LoVo (cell line): ENCODE results near the gene FGR.
"Not testable (repeated sequence)": the region's sequence is repeated elsewhere in the genome, so short reads cannot be mapped to it uniquely, and the experiment has no call there.

Experiments
- DNase-seq: peaks from one replicate; pipeline ENCODE4 v3.0.0-alpha.2; 2016; ENCODE audit warnings: low spot score

The FGR gene

DNA sequence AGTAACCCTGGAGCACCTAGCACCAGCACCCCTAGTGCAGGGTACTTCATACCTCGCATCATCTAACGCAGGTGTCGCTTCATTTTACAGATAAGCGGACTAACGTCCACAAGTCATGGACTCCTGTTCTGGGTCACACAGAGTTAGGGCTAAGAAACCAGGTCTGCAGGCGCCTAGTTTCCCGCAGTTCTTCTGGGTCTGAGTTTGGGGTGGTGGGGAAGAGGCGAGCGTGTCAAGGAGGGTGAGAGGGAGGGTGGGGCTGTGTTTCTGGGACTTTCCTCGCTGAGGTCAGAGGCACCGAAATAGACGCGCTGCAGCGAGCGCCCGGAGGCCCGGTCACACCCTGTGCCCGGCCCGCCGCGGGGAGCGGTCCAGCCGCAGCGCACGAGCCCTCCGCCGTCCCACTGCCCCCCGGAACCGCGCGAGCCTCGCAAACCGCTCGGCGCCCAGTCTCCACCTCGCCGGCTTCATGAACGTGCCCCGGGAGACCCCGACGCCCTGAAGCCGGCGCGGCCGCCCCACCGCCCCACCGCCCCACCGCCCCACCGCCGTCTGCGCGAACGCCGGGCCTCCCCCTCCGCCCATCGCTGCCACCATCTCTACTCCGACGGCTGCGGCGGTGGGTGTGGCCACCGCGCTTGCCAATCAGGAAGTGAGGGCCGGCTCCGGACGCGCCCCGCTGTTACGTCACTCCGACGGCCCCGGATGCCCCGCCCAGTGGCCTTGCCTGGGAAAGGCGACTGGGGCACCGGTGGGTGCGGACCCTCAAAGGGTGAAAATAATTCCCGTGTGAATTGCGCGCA is 24.7 kb upstream of the FGR start:
- peak; percentile 91 for DNase-seq

DNA sequence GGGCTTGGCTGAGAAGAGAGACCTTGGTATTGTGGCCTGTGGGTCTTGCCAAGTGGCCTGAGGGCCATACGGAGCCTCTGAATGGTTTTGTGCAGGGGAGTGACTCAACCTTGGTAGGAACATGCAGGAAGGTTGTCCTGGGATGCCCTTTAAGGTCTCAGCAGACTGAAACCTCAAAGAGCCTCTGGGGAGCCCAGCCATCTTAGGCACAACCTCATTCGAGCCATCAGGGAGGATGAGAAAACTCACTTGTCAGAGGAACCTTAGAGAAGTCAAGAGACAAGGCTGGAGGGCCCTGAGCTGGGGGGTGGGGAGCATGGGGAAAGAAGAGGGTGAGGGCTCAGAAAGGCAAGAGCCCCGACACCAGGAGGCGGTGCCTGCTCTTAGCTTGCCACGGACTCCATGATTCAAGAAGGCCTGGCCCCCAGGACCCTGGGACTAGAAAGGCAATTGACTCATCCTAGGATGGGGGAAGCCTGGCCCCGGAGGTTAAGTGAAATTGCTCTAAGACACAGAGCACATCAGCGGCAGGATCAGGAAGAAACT is 24.0 kb upstream of the FGR start:
- DNase-seq: no peak

- DNase-seq: no peak
These were observed 21.3 kb upstream of the FGR start for GRCh38 chr1:27656157-27656893.

- DNase-seq: no peak
These were observed 20.4 kb upstream of the FGR start for GRCh38 chr1:27655151-27655937.

GRCh38 chr1:27652111-27652864 is 17.3 kb upstream of the FGR start:
- DNase-seq: no peak

DNA sequence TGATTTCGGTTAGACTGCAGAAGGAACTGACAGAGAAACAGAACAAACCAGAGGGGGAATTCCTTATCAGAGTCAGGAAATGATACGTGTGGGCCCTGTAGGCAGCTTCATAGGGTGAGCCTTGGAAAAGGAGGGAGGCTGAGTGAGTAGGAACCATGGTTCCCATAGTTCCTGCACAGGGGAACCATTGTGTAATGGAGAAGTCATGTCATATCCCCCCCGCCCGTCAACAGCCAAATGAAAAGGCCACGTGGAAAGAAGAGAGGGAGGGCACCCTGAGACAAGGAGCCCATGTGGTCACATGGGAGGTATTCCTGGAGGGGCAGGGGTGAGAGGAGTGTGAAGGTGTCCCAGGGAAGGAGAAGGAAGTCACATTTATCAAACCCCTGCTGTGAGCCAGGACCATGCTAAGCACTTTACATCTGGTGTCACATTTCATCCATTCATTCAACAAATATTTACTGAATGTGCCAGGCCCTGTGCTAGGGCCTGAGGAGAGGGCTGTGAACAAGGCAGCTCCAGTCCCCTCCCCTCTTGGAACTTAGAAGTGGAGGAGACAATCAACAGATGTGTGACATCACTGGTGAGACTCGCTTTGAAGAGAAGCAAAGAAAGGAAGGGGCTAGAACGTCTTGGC is 15.7 kb upstream of the FGR start:
- peak; percentile 29 for DNase-seq

DNA sequence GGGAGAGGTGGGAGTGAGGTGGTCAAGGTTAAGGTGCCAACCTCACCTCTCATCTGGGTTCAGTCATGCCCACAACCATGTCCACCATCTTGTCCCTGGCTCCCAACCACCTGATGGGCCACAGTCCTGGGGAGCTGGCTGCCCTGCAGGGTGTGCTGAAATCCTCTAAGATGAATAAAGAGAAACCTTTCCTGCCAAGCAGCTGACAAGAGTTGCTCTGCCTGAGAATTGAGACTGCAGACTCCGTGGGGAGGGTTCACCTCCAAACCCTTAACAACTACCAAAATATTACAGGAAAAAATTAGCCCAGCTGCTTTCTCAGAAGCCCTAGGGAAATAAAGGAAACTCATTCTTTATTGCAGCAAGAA is 15.2 kb upstream of the FGR start:
- DNase-seq: no peak

DNA sequence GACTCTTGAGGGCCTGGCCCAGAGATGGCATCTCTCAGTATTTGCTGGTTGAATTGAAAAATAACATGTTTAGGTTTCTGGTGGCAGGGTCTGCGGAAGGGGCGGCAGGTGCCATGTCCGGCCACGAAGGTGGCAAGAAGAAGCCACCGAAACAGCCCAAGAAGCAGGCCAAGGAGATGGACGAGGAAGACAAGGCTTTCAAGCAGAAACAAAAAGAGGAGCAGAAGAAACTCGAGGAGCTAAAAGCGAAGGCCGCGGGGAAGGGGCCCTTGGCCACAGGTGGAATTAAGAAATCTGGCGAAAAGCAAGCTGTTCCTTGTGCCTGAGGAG is 14.3 kb upstream of the FGR start:
- no peak for DNase-seq

- DNase-seq: no peak
These were observed 13.8 kb upstream of the FGR start for GRCh38 chr1:27648602-27649305.

DNA sequence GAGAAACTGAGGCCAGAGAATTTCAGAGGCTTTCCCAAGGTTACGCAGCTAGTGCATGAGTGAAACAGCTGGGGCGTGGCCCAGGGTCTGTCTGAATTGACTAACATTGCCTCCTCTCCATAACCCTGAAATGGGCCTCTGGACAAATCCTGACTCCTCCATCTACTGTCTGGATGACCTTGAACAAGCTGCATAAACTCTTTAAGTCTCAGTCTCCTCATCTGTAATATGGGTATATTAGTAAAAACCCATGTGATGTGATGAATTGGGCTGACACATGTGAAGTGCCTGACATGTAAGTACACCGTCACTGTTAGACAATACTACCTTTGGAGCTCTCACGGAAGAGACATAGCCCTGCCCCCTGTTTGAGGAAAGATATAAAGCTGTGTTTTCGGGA is 12.3 kb upstream of the FGR start:
- DNase-seq: no peak

GRCh38 chr1:27646676-27647075 is 11.7 kb upstream of the FGR start:
- no peak for DNase-seq

DNA sequence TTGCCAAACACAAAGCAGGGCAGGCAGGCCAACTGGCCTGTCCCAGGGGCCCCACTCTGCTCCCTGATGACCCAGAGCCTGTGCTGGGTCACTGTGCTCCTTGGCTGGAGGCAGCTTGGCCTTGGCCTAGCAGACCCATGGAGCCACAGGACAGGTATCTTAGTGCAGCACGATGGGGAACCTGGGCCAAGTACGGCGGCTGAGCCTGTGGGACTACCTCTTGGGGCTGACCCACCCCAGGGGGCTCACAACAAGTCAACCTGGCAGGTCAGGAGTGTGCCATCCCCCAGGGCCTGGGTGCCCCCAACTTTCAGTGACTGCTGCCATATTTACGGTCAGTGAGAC is 10.1 kb upstream of the FGR start:
- DNase-seq: no peak

- no peak for DNase-seq
These were observed 9.5 kb upstream of the FGR start for GRCh38 chr1:27644369-27645070.

DNA sequence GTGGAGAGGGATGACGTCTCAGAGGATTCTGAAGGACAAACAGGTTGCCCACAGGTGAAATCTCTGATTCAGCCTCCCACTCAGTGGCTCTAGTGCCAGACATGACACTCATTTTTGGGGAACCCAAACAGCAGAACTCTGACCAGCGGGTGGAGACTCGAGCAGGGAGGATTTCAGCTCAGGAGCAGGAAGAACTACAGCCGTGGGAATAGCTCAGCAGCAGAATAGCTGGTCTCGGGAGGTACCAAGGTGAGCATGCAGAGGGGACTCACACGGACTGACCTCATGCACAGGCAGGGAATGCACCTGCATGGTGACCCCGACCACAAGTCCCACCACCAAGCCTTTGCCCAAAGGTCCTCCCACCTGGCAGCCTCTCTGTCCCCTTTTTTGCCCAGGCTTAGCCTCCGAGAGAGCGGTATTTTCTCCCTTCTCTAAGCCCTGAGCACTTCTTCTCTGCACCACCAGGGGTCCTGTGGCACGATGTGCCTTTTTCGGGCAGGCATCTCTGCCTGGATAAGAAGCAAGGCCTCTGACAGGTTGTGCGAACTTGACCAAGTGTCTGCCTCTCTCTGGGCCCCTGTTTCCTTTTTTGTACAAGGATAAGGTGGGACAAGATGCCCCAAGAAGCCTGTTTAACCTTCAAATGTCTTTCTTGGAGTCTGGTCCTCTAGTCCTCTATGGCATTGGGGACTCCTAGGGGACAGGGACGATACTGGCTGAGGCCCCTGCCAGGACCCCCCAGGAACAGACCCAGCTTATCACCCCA is 8.8 kb upstream of the FGR start:
- DNase-seq: peak; percentile 34

DNA sequence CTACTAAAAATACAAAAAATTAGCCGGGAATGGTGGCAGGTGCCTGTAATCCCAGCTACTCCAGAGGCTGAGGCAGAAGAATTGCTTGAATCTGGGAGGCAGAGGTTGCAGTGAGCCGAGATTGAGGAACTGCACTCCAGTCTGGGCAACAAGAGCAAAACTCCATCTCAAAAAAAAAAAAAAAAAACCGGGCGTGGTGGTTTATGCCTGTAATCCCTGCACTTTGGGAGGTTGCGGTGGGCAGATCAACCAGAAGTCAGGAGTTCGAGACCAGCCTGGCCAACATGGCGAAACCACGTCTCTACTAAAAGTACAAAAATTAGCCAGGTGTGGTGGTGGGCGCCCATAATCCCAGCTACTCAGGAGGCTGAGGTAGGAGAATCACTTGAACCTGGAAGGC is 5.5 kb upstream of the FGR start:
- not testable (repeated sequence) for DNase-seq

DNA sequence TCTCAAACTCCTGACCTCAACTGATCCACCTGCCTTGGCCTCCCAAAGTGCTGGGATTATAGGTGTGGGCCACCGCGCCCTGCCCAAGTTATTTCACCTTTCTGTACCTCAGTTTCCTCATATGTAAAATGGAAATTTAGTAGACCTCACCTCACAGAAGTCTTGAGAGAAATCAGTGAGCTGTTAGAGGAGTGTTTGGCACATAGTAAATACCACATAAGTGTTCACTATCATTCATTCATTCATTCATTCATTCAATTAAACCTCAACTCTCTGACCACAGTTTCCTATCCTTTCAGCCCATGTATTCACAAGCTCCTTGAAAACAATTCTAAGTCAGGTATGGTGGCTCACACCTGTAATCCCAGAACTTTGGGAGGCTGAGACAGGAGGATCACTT is 3.8 kb upstream of the FGR start:
- DNase-seq: no peak

DNA sequence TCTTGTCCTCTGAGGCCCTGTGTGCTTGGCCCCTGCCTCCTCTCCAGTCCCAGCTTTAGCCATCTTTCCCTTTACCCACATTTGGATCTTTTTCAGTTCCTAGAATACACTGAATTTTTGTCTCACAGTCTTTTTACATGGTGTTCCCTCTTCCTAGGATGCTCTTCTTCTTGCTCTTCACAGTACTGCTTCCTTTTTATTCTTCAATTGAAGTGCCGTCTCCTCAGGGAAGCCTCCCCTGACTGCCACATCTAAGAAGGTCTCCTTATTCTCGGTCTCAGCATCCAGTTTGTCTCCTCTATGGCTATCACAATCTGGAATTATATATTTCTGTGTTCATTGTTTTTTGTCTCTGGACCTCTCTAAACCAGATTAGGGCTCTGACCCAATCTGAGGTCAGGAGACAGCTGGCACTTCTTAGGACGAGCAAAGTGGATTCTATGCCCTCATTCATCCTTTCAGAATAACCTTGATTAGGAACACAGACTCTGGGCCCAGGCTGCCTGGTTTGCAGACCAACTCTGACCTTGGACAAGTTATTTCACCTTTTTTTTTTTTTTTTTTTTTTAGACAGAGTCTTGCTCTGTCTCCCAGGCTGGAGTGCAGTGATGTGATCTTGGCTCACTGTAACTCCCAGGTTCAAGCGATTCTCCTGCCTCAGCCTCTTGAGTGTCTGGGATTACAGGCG is 3.2 kb upstream of the FGR start:
- no peak for DNase-seq

DNA sequence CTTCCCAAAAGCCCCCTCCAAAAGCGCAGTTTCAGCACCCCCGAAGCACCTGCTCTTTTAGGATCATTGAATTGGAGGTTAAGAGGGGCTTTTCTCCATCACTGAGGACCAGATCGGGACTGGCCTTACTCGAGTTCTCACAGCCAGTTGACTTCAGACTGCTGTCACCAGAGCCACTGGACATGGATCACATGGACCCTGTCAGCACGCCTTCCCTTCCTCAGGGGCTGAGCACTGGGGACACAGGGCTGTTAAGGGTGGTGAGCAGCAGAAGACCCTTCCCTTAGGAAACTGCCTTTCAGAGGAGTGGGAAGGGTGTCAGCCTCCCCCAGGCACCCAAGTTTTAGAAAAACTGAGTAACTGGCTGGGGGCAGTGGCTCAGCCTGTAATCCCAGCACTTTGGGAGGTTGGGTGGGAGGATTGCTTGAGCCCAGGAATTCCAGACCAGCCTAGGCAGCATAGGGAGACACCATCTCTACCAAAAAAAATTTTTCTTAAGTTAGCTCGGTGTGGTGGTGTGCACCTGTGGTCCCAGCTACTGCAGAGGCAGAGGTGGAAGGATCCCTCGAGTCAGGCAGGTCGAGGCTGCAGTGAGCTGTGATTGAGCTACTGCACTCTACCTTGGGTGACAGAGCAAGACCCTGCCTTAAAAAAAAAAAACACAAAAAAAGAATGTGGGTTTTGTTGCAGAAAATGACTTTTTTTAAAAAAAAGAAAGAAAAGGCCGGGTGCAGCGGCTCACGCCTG is 584 bp upstream of the FGR start:
- DNase-seq: no peak
